AG10803 (cell line): Measurements from ENCODE around the gene RNH1.

Source experiments
- DNase-seq: peaks from one replicate; pipeline ENCODE4 v3.0.0; 2010; ENCODE audit warnings: low read depth
- H3K4me3 ChIP-seq: 2 replicates; pipeline ENCODE4 v1.5.1; 2011; ENCODE audit warnings: mild to moderate bottlenecking, low read length, control low read depth
- TF ChIP-seq, protein P1 (sequence below): conservative IDR thresholded peaks from 2 replicates; pipeline ENCODE4 v1.5.1; 2011; ENCODE audit warnings: mild to moderate bottlenecking, low read length, control low read depth, inconsistent platforms

The RNH1 gene

GRCh38 chr11:474914-475506 lies 32.0 kb downstream of the RNH1 start:
- no peak for DNase-seq
- H3K4me3 ChIP-seq: no peak overlapping the region
- TF ChIP-seq, protein P1, sequence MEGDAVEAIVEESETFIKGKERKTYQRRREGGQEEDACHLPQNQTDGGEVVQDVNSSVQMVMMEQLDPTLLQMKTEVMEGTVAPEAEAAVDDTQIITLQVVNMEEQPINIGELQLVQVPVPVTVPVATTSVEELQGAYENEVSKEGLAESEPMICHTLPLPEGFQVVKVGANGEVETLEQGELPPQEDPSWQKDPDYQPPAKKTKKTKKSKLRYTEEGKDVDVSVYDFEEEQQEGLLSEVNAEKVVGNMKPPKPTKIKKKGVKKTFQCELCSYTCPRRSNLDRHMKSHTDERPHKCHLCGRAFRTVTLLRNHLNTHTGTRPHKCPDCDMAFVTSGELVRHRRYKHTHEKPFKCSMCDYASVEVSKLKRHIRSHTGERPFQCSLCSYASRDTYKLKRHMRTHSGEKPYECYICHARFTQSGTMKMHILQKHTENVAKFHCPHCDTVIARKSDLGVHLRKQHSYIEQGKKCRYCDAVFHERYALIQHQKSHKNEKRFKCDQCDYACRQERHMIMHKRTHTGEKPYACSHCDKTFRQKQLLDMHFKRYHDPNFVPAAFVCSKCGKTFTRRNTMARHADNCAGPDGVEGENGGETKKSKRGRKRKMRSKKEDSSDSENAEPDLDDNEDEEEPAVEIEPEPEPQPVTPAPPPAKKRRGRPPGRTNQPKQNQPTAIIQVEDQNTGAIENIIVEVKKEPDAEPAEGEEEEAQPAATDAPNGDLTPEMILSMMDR: no peak

- DNase-seq: no peak
- TF ChIP-seq, protein P1: no peak
Observed at GRCh38 chr11:473962-474785, 32.9 kb downstream of the RNH1 start.

GRCh38 chr11:473415-473814 lies 33.6 kb downstream of the RNH1 start:
- no peak overlapping the region for H3K4me3 ChIP-seq
- DNase-seq: no peak
- TF ChIP-seq, protein P1: no peak

More at GRCh38 chr11:473962-474785, 32.9 kb downstream of the RNH1 start:
- no peak overlapping the region for H3K4me3 ChIP-seq

DNA sequence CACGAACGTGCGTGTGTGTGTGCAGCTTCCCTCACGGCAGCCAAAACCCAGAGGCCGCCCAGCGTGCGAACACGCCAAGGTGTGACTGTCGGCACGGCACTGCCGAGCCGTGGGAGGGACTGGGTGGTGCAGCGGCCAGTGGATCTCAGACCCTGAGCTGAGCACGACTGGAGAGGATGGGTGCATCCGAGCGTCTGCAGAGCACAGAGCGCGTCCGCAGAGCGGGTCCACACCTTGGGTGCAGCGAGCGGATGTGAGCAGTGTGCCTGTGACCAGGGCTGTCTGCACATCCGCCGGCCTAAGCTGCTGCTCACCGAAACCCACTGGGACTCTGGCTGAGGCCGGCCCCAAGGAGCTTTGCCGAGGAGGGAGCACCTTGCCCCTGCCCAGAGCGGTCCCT lies 34.2 kb downstream of the RNH1 start:
- DNase-seq: no peak
- no peak overlapping the region for H3K4me3 ChIP-seq
- TF ChIP-seq, protein P1: no peak

DNA sequence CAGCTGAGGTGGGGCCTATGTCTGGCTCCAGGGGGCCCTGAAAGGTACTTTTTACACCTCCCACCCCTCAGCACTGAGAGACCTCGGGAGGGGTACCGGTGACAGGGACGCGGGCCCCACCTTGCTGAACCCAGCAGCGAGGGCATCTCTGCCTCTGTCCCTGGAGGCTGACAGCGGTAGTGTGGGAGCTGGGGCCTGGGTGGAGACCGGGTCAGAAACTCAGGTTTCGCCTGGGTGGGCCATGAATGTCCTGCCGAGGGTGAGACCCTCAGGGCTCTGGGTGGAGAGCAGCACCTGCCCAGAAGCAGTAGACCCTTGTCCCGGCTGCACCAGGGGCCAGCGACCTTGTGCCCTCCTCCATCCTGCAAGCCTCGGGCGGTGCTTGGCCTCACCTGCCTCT lies 34.8 kb downstream of the RNH1 start:
- no peak for DNase-seq
- no peak overlapping the region for H3K4me3 ChIP-seq
- TF ChIP-seq, protein P1: no peak

- TF ChIP-seq, protein P1: no peak
- DNase-seq: no peak
- no peak overlapping the region for H3K4me3 ChIP-seq
Observed at GRCh38 chr11:471468-472145, 35.4 kb downstream of the RNH1 start.
